Right atrium auricular region (tissue), 2 donors: ENCODE results near the gene MRPL47. TPM values are rescaled to one million over a fixed set of nuclear protein-coding genes. Genes with fewer than 3 reads are reported as not detected.

ENCODE experiments used
- DNase-seq: peaks from one replicate; pipeline ENCODE4 v3.0.0-alpha.2; 2019; ENCODE audit warnings: low spot score
- H3K27ac ChIP-seq, 2 donors: fragments of 200-600 bp; sonication (generic); 1 replicate in 1 of 2; 2 replicates in 1 of 2; pipeline ENCODE4 v1.5.1; 2016 to 2019
- H3K27me3 ChIP-seq, 2 donors: fragments of 200-600 bp; sonication (generic); one replicate each; pipeline versions ENCODE4 v1.5.1 to v1.6.0; 2017 to 2019
- H3K36me3 ChIP-seq: fragments of 200-600 bp; sonication (generic); one replicate; pipeline ENCODE4 v1.5.1; 2016
- H3K4me1 ChIP-seq, 2 donors: fragments of 200-600 bp; sonication (generic); one replicate each; pipeline versions ENCODE4 v1.5.1 to v1.6.0; 2017 to 2019
- H3K4me3 ChIP-seq, 2 donors: fragments of 200-600 bp; sonication (generic); 1 replicate in 1 of 2; 2 replicates in 1 of 2; pipeline ENCODE4 v1.5.1; 2017 to 2019; ENCODE audit warnings: mild to moderate bottlenecking in 1 of 2, moderate library complexity in 1 of 2
- H3K9me3 ChIP-seq, 2 donors: fragments of 200-600 bp; sonication (generic); one replicate each; pipeline ENCODE4 v1.5.1; 2019
- total RNA-seq, 2 donors: library from RNA; depleted of rRNA; stranded (reverse); fragments of >200 nt; gene quantifications; one replicate each; pipeline ENCODE4 v1.1.0, GENCODE V29; 2016
- TF ChIP-seq, protein P1 (sequence below), 2 donors: fragments of 200-600 bp; sonication (generic); IDR thresholded peaks; one replicate each; pipeline ENCODE4 v1.5.1; 2019; ENCODE audit warnings: antibody characterized with exemption in 2 of 2

The MRPL47 gene
- total RNA-seq, 2 donors from 2014 or later: 30.8 to 40.9 TPM

DNA sequence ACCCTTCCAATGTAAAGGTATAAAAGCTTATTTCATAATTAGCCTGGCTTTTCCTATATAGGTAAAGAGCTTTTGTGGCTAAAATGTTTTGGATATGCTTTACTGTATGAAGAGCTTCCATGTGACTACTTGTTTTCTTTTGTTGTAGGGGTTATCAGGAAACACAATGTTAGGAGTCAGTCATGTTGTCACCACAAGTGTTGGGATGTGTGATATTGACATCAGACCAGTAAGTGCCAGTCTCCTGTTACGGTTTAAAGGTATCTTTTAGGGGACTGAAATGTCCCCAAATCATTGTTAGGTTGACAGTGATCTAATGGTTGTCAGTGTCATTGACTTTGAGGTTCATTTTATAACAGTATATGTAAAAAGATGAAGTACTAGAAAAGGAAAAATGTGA, 23.4 kb downstream of the MRPL47 start:
- Histone ChIP-seq H3K9me3 (no peaks in the 10 kb centered on the region), H3K4me3 (no peak overlapping the region), H3K4me1 (no peaks in the 10 kb centered on the region), H3K27me3 (no peaks in the 10 kb centered on the region), H3K36me3 (peaks cover 57% of the 10 kb centered on the region), H3K27ac (no peak overlapping the region)
- TF ChIP-seq, protein P1, sequence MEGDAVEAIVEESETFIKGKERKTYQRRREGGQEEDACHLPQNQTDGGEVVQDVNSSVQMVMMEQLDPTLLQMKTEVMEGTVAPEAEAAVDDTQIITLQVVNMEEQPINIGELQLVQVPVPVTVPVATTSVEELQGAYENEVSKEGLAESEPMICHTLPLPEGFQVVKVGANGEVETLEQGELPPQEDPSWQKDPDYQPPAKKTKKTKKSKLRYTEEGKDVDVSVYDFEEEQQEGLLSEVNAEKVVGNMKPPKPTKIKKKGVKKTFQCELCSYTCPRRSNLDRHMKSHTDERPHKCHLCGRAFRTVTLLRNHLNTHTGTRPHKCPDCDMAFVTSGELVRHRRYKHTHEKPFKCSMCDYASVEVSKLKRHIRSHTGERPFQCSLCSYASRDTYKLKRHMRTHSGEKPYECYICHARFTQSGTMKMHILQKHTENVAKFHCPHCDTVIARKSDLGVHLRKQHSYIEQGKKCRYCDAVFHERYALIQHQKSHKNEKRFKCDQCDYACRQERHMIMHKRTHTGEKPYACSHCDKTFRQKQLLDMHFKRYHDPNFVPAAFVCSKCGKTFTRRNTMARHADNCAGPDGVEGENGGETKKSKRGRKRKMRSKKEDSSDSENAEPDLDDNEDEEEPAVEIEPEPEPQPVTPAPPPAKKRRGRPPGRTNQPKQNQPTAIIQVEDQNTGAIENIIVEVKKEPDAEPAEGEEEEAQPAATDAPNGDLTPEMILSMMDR (IDR thresholded peaks at IDR 0.05): no peak
- DNase-seq: no peak

DNA sequence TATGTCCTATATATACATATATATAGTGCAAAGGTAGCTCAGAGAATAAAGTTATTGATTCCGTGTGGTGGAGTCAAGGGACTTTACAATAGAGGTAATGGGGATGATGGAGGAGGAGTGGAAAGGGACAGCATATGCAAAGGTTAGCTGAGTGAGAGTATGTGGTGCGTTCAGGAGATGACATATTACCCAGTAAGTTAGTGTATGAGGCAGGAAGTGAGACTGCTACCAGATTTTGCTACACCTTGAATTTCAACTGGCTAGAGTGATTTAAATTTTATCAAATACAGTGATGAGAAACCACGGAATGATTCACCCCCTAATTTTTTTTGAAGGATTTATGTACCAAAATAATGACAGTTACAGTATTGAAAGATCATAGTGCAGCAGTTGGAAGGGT, 38.9 kb downstream of the MRPL47 start:
- no peaks in the 10 kb centered on the region for H3K9me3 ChIP-seq
- H3K27ac ChIP-seq: no peak overlapping the region

DNA sequence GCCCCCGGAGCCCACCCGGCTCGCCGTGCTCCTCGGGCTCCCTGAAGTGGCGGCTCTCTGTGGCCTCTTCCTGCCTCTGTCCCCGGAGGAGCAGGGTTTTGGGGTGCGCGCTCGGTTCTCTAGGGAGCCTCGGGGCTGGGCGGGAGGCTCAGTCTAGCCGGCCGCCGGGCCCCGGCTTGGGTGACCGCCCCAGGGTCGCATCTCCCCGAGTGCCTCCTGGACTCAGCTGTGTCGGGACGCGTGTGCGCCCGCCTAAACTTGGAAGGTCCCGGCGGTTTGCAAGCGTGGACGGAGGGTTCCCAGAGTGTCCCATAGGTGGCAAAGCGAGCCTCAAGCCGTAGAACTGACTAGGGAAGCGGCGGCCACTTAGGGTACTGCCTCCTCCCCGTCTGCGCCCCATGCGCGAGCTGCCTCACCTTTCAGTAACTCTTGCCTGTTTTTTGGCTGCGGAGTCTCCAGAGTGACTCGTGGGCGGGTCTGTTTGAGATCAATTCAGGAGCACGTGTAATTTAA, 41.1 kb downstream of the MRPL47 start:
- H3K36me3 ChIP-seq: no peaks in the 10 kb centered on the region
- H3K9me3 ChIP-seq: no peaks in the 10 kb centered on the region
- peaks cover 0 to 16% of the 10 kb centered on the region in 2 donors for H3K4me1 ChIP-seq
- H3K4me3 ChIP-seq: peak overlapping the region; percentile 80 to 89
- DNase-seq: peak; percentile 69
- peak overlapping the region; percentile 72 to 83 for H3K27ac ChIP-seq
- H3K27me3 ChIP-seq: no peaks in the 10 kb centered on the region
- TF ChIP-seq, protein P1 (IDR thresholded peaks at IDR 0.05): peak in 1 of 2 donors; percentile 57

More for the DNA sequence above, 38.9 kb downstream of the MRPL47 start:
- H3K4me3 ChIP-seq: no peak overlapping the region
- DNase-seq: no peak
- peaks cover 8% of the 10 kb centered on the region for H3K36me3 ChIP-seq
- H3K27me3 ChIP-seq: no peaks in the 10 kb centered on the region
- H3K4me1 ChIP-seq: peaks cover 0 to 16% of the 10 kb centered on the region in 2 donors
- TF ChIP-seq, protein P1 (IDR thresholded peaks at IDR 0.05): no peak

GRCh38 chr3:179562591-179563270, 41.7 kb downstream of the MRPL47 start, which contains the start of gene ACTL6A:
TSS of gene ACTL6A (plus strand) at chr3:179562926. CDS start at chr3:179563093, 167 bp downstream.
- Histone ChIP-seq H3K27ac (peak within 1 kb of the TSS; percentile 72 to 83), H3K9me3 (no peaks in the 10 kb centered on the region), H3K27me3 (no peaks in the 10 kb centered on the region), H3K4me3 (peak within 1 kb of the TSS; percentile 80 to 89), H3K4me1 (peaks cover 0 to 16% of the 10 kb centered on the region in 2 donors), H3K36me3 (no peaks in the 10 kb centered on the region)
- peak; percentile 100 for DNase-seq
- TF ChIP-seq, protein P1 (IDR thresholded peaks at IDR 0.05): no peak

DNA sequence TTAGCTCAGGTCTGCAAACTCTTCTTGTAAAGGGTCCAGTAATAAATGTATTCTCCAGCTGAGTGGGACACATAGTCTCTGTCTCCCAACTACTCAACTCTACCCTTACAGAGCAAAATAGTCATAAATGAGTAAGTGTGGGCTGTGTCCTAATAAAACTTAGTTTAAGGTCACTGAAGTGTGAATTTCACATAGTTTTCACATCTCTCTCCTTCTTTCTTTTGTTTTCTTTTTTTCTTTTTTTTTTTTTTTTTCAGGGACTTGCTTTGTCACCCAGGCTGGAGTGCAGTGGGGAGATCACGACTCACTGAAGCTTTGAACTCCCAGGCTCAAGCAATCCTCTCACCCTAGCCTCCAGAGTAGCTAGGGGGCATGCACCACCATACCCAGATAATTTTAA, 43.6 kb downstream of the MRPL47 start:
- no peak for DNase-seq
- peaks cover 0 to 16% of the 10 kb centered on the region in 2 donors for H3K4me1 ChIP-seq

More for the DNA sequence above, 43.6 kb downstream of the MRPL47 start:
- Histone ChIP-seq H3K4me3 (no peak overlapping the region), H3K27ac (no peak overlapping the region), H3K9me3 (no peaks in the 10 kb centered on the region), H3K27me3 (no peaks in the 10 kb centered on the region), H3K36me3 (no peaks in the 10 kb centered on the region)
- TF ChIP-seq, protein P1 (IDR thresholded peaks at IDR 0.05): no peak
